WTC11 (cell line): ENCODE results near the gene TRIM3. TPM values are rescaled to one million over a fixed set of nuclear protein-coding genes. Genes with fewer than 3 reads are reported as not detected.

Experiments
- ATAC-seq: fragments of 200-7000 bp; cut with Tn5 transposase; 2 replicates; pipeline ENCODE4 v1.10.0; 2021; ENCODE audit warnings: mild to moderate bottlenecking, moderate library complexity
- CTCF ChIA-PET: fragments of 300-600 bp; sonication (Branson Sonifier 250); formaldehyde crosslinking; loops from one replicate; lab custom pipeline; 2021; ENCODE audit warnings: antibody characterized with exemption; lab: Charles Lee
- POLR2A ChIA-PET: fragments of 350-600 bp; sonication (Branson Sonifier 250); formaldehyde crosslinking; loops from one replicate; lab custom pipeline; 2021; ENCODE audit warnings: antibody characterized with exemption; lab: Charles Lee
- DNase-seq: peaks from one replicate; pipeline ENCODE4 v3.0.0; 2021; ENCODE audit warnings: low spot score
- H3K27ac Mint-ChIP-seq: 2 replicates; pipeline ENCODE4 v1.8.0; 2021; ENCODE audit warnings: mixed read lengths
- H3K27me3 Mint-ChIP-seq: 2 replicates; pipeline ENCODE4 v1.8.0; 2021; ENCODE audit warnings: low read depth, mild to moderate bottlenecking, moderate library complexity, mixed read lengths
- H3K36me3 Mint-ChIP-seq: 2 replicates; pipeline ENCODE4 v1.8.0; 2021; ENCODE audit warnings: mixed read lengths
- H3K4me1 Mint-ChIP-seq: 2 replicates; pipeline ENCODE4 v1.8.0; 2022; ENCODE audit warnings: mixed read lengths
- H3K4me3 Mint-ChIP-seq: 2 replicates; pipeline ENCODE4 v1.8.0; 2021; ENCODE audit warnings: mild to moderate bottlenecking, moderate library complexity, mixed read lengths
- H3K9me3 Mint-ChIP-seq: 2 replicates; pipeline ENCODE4 v1.8.0; 2021; ENCODE audit warnings: mixed read lengths
- AFF4 ChIP-seq: sonication (generic); formaldehyde crosslinking; IDR thresholded peaks from 2 replicates; pipeline ENCODE4 v1.8.1; 2023; ENCODE audit warnings: mild to moderate bottlenecking, missing genetic modification reagents, borderline replicate concordance
- AR ChIP-seq: fragments of 250-450 bp; sonication (Bioruptor Pico); IDR thresholded peaks from 2 replicates; pipeline ENCODE4 v1.9.0; 2021; ENCODE audit warnings: mild to moderate bottlenecking
- CDX4 ChIP-seq: fragments of 250-450 bp; sonication (Bioruptor Pico); IDR thresholded peaks from 2 replicates; pipeline ENCODE4 v1.9.0; 2021; ENCODE audit warnings: moderate library complexity, mild to moderate bottlenecking, inconsistent platforms, borderline replicate concordance
- ELF4 ChIP-seq: sonication (generic); formaldehyde crosslinking; IDR thresholded peaks from 2 replicates; pipeline ENCODE4 v1.8.1; 2022; ENCODE audit warnings: low read depth, mild to moderate bottlenecking, moderate library complexity, missing genetic modification reagents
- ETV6 ChIP-seq: sonication (generic); formaldehyde crosslinking; IDR thresholded peaks from 2 replicates; pipeline ENCODE4 v1.8.1; 2022; ENCODE audit warnings: mild to moderate bottlenecking, missing genetic modification reagents
- FOXK1 ChIP-seq: sonication (generic); formaldehyde crosslinking; IDR thresholded peaks from 2 replicates; pipeline ENCODE4 v1.8.0; 2022; ENCODE audit warnings: mild to moderate bottlenecking, moderate library complexity, missing genetic modification reagents
- GRHL2 ChIP-seq: fragments of 250-450 bp; sonication (Bioruptor Pico); IDR thresholded peaks from 2 replicates; pipeline ENCODE4 v1.8.0; 2022; ENCODE audit warnings: mild to moderate bottlenecking, moderate library complexity; ENCODE audit not compliant: insufficient replicate concordance, severe bottlenecking
- IRF1 ChIP-seq: sonication (generic); formaldehyde crosslinking; IDR thresholded peaks from 2 replicates; pipeline ENCODE4 v1.8.0; 2023; ENCODE audit warnings: missing genetic modification reagents
- MLX ChIP-seq: sonication (generic); formaldehyde crosslinking; IDR thresholded peaks from 2 replicates; pipeline ENCODE4 v1.8.1; 2023; ENCODE audit warnings: mild to moderate bottlenecking, missing genetic modification reagents, moderate library complexity
- MXD4 ChIP-seq: fragments of 250-450 bp; sonication (Bioruptor Pico); IDR thresholded peaks from 2 replicates; pipeline ENCODE4 v1.8.0; 2021; ENCODE audit warnings: mild to moderate bottlenecking, moderate library complexity, borderline replicate concordance
- NR2C2 ChIP-seq: sonication (generic); formaldehyde crosslinking; IDR thresholded peaks from 2 replicates; pipeline ENCODE4 v1.8.0; 2022; ENCODE audit warnings: mild to moderate bottlenecking, missing genetic modification reagents
- NR3C1 ChIP-seq: sonication (generic); formaldehyde crosslinking; conservative IDR thresholded peaks from 2 replicates; pipeline ENCODE4 v1.8.1; 2023; ENCODE audit warnings: low read depth, mild to moderate bottlenecking, missing genetic modification reagents
- RELA ChIP-seq: sonication (generic); formaldehyde crosslinking; IDR thresholded peaks from 2 replicates; pipeline ENCODE4 v1.8.1; 2022; ENCODE audit warnings: missing genetic modification reagents, mild to moderate bottlenecking, borderline replicate concordance
- SMAD3 ChIP-seq: sonication (generic); formaldehyde crosslinking; IDR thresholded peaks from 2 replicates; pipeline ENCODE4 v1.8.0; 2022; ENCODE audit warnings: missing genetic modification reagents, mild to moderate bottlenecking, borderline replicate concordance
- TEAD4 ChIP-seq: sonication (generic); formaldehyde crosslinking; IDR thresholded peaks from 2 replicates; pipeline ENCODE4 v1.8.0; 2022; ENCODE audit warnings: mild to moderate bottlenecking, missing genetic modification reagents
- ZBTB43 ChIP-seq: sonication (generic); formaldehyde crosslinking; IDR thresholded peaks from 2 replicates; pipeline ENCODE4 v1.8.1; 2023; ENCODE audit warnings: mild to moderate bottlenecking, missing genetic modification reagents
- ZNF317 ChIP-seq: sonication (generic); formaldehyde crosslinking; IDR thresholded peaks from 2 replicates; pipeline ENCODE4 v1.8.1; 2023; ENCODE audit warnings: low read depth, mild to moderate bottlenecking, moderate library complexity, missing genetic modification reagents, borderline replicate concordance
- ZNF532 ChIP-seq: fragments of 250-450 bp; sonication (Bioruptor Pico); IDR thresholded peaks from 2 replicates; pipeline ENCODE4 v1.9.0; 2021; ENCODE audit warnings: mild to moderate bottlenecking, borderline replicate concordance
- total RNA-seq: library from RNA; stranded (reverse); gene quantifications from 3 replicates; pipeline ENCODE4 v1.2.3, GENCODE V29; 2021

The TRIM3 gene
- total RNA-seq, 1 experiment from 2014 or later: 21.3 TPM

- H3K9me3 Mint-ChIP-seq: no peaks in the 10 kb centered on the region
- no peak overlapping the region for H3K4me3 Mint-ChIP-seq
- H3K27me3 Mint-ChIP-seq: peaks cover 4% of the 10 kb centered on the region
- no peak overlapping the region for H3K27ac Mint-ChIP-seq
- POLR2A ChIA-PET: no interaction called here
- ATAC-seq (no peak), DNase-seq (no peak)
- no peaks in the 10 kb centered on the region for H3K36me3 Mint-ChIP-seq
- CTCF ChIA-PET: interaction anchor here (1.1 to 1.2 kb wide), 2 partner anchors 9 kb away, joined by 4 to 8 read pairs; no protein-coding TSS in a partner anchor
- H3K4me1 Mint-ChIP-seq: no peaks in the 10 kb centered on the region
- TF ChIP-seq NR3C1 (no peak), GRHL2 (CRISPR knock-in tag) (no peak), MXD4 (CRISPR knock-in tag) (no peak), ZNF317 (CRISPR knock-in tag) (no peak), AR (no peak), ZBTB43 (CRISPR knock-in tag) (no peak), TEAD4 (CRISPR knock-in tag) (no peak), NR2C2 (CRISPR knock-in tag) (no peak), ZNF532 (CRISPR knock-in tag) (no peak), ELF4 (CRISPR knock-in tag) (no peak)
- TF ChIP-seq, all 79 proteins: peak for 0
These were observed 39.6 kb downstream of the TRIM3 start for GRCh38 chr11:6433998-6434660.

- Mint-ChIP-seq H3K36me3 (no peaks in the 10 kb centered on the region), H3K27me3 (peaks cover 8% of the 10 kb centered on the region), H3K9me3 (no peaks in the 10 kb centered on the region), H3K4me3 (no peak overlapping the region), H3K4me1 (peaks cover 7% of the 10 kb centered on the region), H3K27ac (no peak overlapping the region)
- DNase-seq: no peak
- POLR2A ChIA-PET: no interaction called here
- ATAC-seq: no peak
- CTCF ChIA-PET: interaction anchor here (2.7 to 2.9 kb wide), 2 partner anchors 12 to 53 kb away, joined by 21 to 23 read pairs; no protein-coding TSS in a partner anchor
- TF ChIP-seq RELA (CRISPR knock-in tag) (no peak), AFF4 (CRISPR knock-in tag) (no peak), SMAD3 (CRISPR knock-in tag) (no peak), ETV6 (CRISPR knock-in tag) (no peak), CDX4 (no peak), FOXK1 (no peak), IRF1 (CRISPR knock-in tag) (no peak), MLX (CRISPR knock-in tag) (no peak)
These were observed 41.9 kb downstream of the TRIM3 start for GRCh38 chr11:6431861-6432260.
